ENCODE results near the gene CCDC186. TPM values are rescaled to one million over a fixed set of nuclear protein-coding genes. Genes with fewer than 3 reads are reported as not detected.

The CCDC186 gene
- total and polyA plus RNA-seq, 2 donors (not counting 1 experiment from before 2014, with no cell fraction given): 13.0 to 15.7 TPM

GRCh38 chr10:114189700-114190099 is 15.7 kb upstream of the CCDC186 start:
- Histone ChIP-seq H2AFZ (ENCODE audit: low read length) (no peak overlapping the region), H3K9me3 (ENCODE audit: control insufficient read depth, insufficient read depth, low read depth, low read length) (no peaks in the 10 kb centered on the region)

GRCh38 chr10:114188900-114189299 is 14.9 kb upstream of the CCDC186 start:
- TF ChIP-seq EZH2 (IDR thresholded peaks at IDR 0.05; ENCODE audit: low read length, missing control alignments): no peak
- no peak for TF ChIP-seq CTCF (conservative IDR thresholded peaks at IDR 0.05 in 1 of 2, IDR thresholded peaks at IDR 0.05 in 1 of 2; ENCODE audit: low read depth in 1 of 2, low read length in 2 of 2)
- Histone ChIP-seq H3K27ac (ENCODE audit: insufficient read depth, low read length) (no peak overlapping the region), H3K4me3 (replicated peaks in 1 of 4; ENCODE audit: control extremely low read depth in 1 of 4, insufficient read depth in 1 of 4, low read depth in 3 of 4, low read length in 4 of 4) (no peak overlapping the region), H3K4me2 (ENCODE audit: extremely low read depth, insufficient read depth, low read length) (no peak overlapping the region), H3K9me3 (ENCODE audit: control insufficient read depth, insufficient read depth, low read depth, low read length) (no peaks in the 10 kb centered on the region), H3K79me2 (ENCODE audit: control insufficient read depth, insufficient read depth, low read length) (no peaks in the 10 kb centered on the region), H3K27me3 (ENCODE audit: control insufficient read depth, insufficient read depth, low read length) (no peaks in the 10 kb centered on the region), H4K20me1 (ENCODE audit: control insufficient read depth, extremely low read depth, insufficient read depth, low read length) (no peaks in the 10 kb centered on the region), H3K4me1 (ENCODE audit: control insufficient read depth, extremely low read depth, insufficient read depth, low read length) (no peaks in the 10 kb centered on the region), H2AFZ (ENCODE audit: low read length) (no peak overlapping the region), H3K9ac (ENCODE audit: insufficient read depth, low read length) (no peak overlapping the region), H3K36me3 (ENCODE audit: control insufficient read depth, insufficient read depth, low read length) (no peaks in the 10 kb centered on the region)
- no peak for DNase-seq (ENCODE audit: low read depth in 2 of 2)

More at GRCh38 chr10:114189700-114190099, 15.7 kb upstream of the CCDC186 start:
- DNase-seq (ENCODE audit: low read depth in 2 of 2): no peak
- H3K4me3 ChIP-seq (replicated peaks in 1 of 4; ENCODE audit: control extremely low read depth in 1 of 4, insufficient read depth in 1 of 4, low read depth in 3 of 4, low read length in 4 of 4): no peak overlapping the region
- H3K9ac ChIP-seq (ENCODE audit: insufficient read depth, low read length): no peak overlapping the region
- no peak overlapping the region for H3K27ac ChIP-seq (ENCODE audit: insufficient read depth, low read length)
- no peaks in the 10 kb centered on the region for H3K36me3 ChIP-seq (ENCODE audit: control insufficient read depth, insufficient read depth, low read length)
- H3K27me3 ChIP-seq (ENCODE audit: control insufficient read depth, insufficient read depth, low read length): no peaks in the 10 kb centered on the region
- H4K20me1 ChIP-seq (ENCODE audit: control insufficient read depth, extremely low read depth, insufficient read depth, low read length): no peaks in the 10 kb centered on the region
- H3K4me2 ChIP-seq (ENCODE audit: extremely low read depth, insufficient read depth, low read length): no peak overlapping the region
- H3K4me1 ChIP-seq (ENCODE audit: control insufficient read depth, extremely low read depth, insufficient read depth, low read length): no peaks in the 10 kb centered on the region
- TF ChIP-seq EZH2 (IDR thresholded peaks at IDR 0.05; ENCODE audit: low read length, missing control alignments) (no peak), CTCF (conservative IDR thresholded peaks at IDR 0.05 in 1 of 2, IDR thresholded peaks at IDR 0.05 in 1 of 2; ENCODE audit: low read depth in 1 of 2, low read length in 2 of 2) (no peak)
- H3K79me2 ChIP-seq (ENCODE audit: control insufficient read depth, insufficient read depth, low read length): no peaks in the 10 kb centered on the region

- H3K4me3 ChIP-seq (replicated peaks in 1 of 4; ENCODE audit: control extremely low read depth in 1 of 4, insufficient read depth in 1 of 4, low read depth in 3 of 4, low read length in 4 of 4): no peak overlapping the region
- no peak overlapping the region for H3K27ac ChIP-seq (ENCODE audit: insufficient read depth, low read length)
- H3K4me1 ChIP-seq (ENCODE audit: control insufficient read depth, extremely low read depth, insufficient read depth, low read length): no peaks in the 10 kb centered on the region
- no peak overlapping the region for H2AFZ ChIP-seq (ENCODE audit: low read length)
- H3K79me2 ChIP-seq (ENCODE audit: control insufficient read depth, insufficient read depth, low read length): no peaks in the 10 kb centered on the region
- no peak for TF ChIP-seq EZH2 (IDR thresholded peaks at IDR 0.05; ENCODE audit: low read length, missing control alignments)
- TF ChIP-seq CTCF (conservative IDR thresholded peaks at IDR 0.05 in 1 of 2, IDR thresholded peaks at IDR 0.05 in 1 of 2; ENCODE audit: low read depth in 1 of 2, low read length in 2 of 2): no peak
- no peak overlapping the region for H3K4me2 ChIP-seq (ENCODE audit: extremely low read depth, insufficient read depth, low read length)
- no peaks in the 10 kb centered on the region for H4K20me1 ChIP-seq (ENCODE audit: control insufficient read depth, extremely low read depth, insufficient read depth, low read length)
- no peak for DNase-seq (ENCODE audit: low read depth in 2 of 2)
- H3K9me3 ChIP-seq (ENCODE audit: control insufficient read depth, insufficient read depth, low read depth, low read length): no peaks in the 10 kb centered on the region
- no peaks in the 10 kb centered on the region for H3K27me3 ChIP-seq (ENCODE audit: control insufficient read depth, insufficient read depth, low read length)
- no peak overlapping the region for H3K9ac ChIP-seq (ENCODE audit: insufficient read depth, low read length)
- H3K36me3 ChIP-seq (ENCODE audit: control insufficient read depth, insufficient read depth, low read length): no peaks in the 10 kb centered on the region
Measured at GRCh38 chr10:114188001-114188400, 14.0 kb upstream of the CCDC186 start.

All from fibroblast of lung (primary cell).